HG03354 (cell line): ENCODE results near the gene ATG2B.
"Not testable (repeated sequence)": the region's sequence is repeated elsewhere in the genome, so short reads cannot be mapped to it uniquely, and the experiment has no call there.

ENCODE experiments used
- ATAC-seq: cut with Tn5 transposase; IDR thresholded peaks from one replicate; pipeline ENCODE4 v1.9.1; 2021; ENCODE audit warnings: mild to moderate bottlenecking; ENCODE audit not compliant: unreplicated experiment, poor library complexity, severe bottlenecking

Gene ATG2B

DNA sequence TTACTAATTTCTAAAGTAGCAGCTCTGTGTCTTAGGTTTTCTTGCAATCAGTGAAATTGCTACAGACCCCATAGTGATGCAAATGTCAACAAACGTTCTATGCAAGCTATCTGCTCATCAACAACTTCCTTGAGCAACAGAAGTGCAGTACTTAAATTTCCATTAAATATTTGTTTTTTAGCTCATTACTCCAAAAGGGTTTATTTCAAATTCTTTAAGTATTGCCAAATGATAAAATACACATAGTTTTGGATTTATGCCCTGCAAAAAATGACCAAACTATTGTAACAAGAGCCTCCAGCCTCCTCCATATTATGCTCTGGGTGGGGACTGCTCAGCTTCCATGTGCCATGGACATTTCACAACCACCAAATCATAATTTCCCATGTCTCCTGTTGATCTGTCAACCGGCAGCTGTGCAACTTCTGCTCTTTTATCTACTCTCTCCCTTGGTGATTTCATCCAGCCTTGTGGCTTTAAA lies 102.8 kb downstream of the ATG2B start:
- no peak for ATAC-seq

DNA sequence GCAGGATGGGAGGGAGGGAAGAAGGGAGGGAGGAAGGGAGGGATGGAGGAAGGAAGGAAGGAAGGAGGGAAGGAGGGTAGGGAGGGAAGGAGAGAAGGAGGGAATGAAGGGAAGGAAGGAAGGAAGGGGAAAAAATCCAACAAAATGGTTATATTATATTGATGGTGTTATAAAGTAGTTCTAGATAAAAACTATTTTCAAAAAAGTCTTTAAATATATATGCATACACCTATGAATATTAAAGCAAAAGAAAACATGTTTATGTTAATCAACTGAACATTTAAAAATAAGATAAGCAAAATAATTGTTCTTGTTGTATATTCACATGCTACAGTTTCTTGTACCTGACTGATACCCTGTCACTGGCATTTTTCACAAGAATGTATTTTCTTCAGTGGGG lies 105.2 kb downstream of the ATG2B start:
- ATAC-seq, result no peak

DNA sequence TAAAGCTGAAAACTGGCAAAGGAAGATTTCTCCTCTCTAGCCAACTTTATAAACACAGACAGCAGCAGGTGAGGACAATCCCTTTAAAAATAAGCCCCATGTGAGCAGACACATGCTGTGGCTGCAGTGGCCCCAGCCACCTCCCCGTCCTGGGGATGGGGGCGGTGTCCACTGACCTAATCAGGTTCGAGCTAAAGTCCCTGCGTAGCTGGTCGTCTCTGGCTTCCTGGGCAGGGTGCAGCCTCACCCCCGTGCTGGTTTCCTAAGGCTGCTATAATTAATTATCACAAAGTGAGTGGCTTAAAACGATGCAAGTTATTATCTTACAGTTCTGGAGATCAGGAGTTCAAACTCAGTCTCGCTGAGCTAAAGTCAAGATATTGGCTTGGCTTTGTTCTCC lies 106.1 kb downstream of the ATG2B start:
- ATAC-seq, result no peak

GRCh38 chr14:96256407-96256806 lies 106.7 kb downstream of the ATG2B start:
- no peak for ATAC-seq

DNA sequence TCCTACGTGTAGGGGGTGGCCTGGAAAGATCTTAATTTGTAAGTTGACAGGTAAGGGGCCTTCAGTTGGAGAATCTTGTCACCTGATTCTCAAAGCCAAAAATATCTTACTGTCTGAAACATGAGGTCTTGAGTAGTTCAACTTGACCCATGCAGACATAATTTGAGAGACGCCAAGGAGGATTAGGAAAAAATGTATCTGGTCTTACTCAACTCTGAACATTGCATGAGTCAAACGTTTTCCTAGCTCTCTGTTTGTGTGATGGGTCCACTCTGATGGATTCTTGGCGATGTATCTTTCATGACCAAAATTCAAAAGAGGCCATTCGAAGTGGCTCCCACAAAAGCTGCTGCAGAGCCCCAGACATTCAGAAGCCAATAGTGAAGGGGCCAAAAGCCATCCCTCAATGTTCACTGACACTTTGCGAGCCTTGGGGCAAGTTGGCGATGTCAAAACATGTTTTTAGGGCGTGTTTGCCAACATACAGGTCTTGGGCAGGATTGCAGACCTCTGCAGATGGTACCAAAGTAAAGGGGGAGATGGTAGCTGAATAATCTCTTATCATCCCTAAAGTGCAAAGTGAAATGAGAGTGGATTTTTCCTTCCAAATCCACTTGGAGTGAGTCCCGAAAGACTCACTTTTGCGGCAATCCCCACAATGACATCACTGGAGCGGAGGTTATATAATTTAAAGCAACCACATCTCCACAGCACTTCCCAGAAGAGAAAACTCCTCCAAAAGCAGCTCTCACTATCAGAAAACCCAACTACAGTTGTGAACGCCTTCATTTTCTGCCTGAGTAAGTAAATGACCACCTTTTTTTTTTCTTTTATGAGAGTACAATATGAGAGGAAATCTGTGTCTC lies 107.4 kb downstream of the ATG2B start, which contains the start of gene BDKRB1:
TSS of gene BDKRB1 (plus strand) at position 710 of the 866 bp plus-strand sequence. CDS start 7,473 bp downstream, outside the sequence.
- no peak for ATAC-seq

DNA sequence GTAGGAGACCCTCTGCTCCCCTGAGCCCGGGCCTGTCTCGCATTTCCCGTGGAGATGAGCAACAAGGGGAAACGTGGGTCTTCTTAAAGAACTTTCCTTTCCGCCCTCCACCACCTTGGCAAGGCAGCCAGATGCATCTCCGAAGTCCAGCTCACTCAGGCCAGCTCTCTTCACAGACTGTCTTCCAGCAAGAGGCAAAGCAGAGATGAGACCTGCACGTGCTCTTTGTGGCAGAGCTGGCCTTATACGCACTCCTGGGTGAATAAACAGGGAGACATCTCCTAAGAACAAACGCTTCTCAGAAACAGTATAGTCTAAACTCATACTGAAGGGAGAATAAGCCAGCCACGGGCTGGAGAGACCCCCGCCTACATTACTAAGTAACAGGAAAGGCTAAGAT lies 108.5 kb downstream of the ATG2B start:
- no peak for ATAC-seq

- ATAC-seq, result no peak
These were observed 110.1 kb downstream of the ATG2B start for GRCh38 chr14:96252999-96253539.

- ATAC-seq, result no peak
These were observed 110.7 kb downstream of the ATG2B start for GRCh38 chr14:96252323-96252998.

- no peak for ATAC-seq
These were observed 111.4 kb downstream of the ATG2B start for GRCh38 chr14:96251656-96252155.

DNA sequence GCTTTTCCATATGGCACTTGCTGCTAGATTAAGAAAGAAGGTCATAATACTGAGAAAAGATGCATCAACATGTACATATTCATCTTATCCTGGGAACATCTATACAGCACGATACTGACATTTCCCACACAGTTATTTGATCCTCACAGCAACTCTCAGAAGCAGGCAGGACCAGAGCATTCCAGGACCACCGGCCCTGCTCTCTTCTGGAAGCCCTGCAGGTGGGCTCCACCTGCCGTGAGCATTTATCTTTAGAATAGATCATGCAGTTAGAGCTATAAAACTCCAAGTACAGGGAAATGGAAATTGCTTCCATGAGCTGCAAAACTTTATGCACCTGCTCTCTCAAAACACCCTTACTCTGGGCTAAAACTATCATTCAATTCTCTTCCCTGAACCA lies 112.7 kb downstream of the ATG2B start:
- no peak for ATAC-seq

DNA sequence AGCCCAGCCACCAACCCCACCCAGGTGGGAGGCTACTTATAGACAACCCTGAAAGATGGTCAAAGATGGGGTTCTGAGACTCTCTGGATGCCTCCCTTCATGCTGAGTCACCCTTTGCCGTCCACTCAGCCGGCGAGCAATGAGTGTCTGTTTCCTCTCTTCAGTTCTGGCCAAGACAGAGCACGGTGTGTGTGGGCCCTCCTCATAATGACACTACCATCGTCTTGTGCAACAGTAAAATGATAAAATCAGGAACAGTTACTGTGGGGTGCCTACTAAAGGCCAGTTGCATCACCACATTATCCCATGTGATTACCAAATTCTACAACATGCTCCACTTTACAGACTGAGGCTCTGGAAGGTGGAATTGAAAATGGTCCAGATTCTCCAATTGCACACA lies 114.1 kb downstream of the ATG2B start:
- no peak for ATAC-seq

GRCh38 chr14:96247031-96247430 lies 116.1 kb downstream of the ATG2B start:
- ATAC-seq, result no peak

DNA sequence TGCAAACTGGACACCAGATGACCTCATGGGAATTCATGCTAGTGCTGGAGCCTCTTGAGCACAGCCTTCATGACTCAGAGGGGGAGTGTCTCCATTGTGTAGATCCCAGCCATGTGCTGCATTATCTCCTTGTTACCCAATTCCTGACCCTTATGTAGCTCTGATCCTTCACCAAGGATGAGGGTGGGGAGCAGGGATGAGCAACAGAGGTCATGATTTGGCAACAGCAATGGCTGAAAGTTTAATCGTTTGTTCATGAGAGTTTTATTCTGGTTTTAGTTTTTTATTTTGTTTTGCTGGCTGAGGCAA lies 116.6 kb downstream of the ATG2B start:
- ATAC-seq, result no peak

DNA sequence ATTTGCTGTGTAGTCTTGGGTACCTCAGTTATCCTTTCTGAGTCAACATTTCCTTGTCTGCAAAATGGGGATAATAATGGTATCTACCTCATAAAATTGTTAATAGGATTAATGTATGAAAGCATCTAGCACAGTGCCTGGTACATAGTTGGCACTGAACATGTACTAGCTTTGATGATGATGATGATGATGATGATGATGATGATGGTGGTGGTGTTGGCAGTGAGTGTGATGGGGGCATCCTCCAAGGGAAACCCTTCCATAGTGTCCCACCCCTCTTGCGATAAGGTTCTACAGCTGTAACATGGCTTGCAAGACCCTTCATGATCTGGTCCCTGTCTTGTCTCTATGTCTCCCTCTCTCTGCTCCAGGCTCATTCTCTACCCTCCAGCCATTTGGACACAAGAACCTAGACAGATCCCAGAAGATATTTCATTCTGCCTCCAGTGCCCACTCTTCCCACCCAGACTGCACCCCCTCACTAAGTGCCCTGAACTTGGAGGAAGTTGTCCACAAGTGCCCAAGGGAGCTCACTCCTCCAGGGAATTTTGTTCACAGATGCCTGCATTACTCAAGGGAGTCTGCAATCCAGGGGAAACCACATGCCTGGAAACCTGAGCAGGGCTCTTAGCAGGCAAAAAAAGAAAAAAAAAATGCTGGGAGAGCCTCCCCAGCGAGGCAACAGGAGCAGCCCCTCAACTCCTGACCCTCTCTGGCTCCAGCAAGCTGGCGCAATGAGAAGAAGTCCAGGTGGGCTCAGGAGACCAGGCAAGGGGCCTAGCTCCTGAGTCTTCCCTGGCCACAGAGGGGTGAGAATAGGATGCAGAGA lies 117.2 kb downstream of the ATG2B start:
- ATAC-seq, result no peak

GRCh38 chr14:96245074-96245473 lies 118.1 kb downstream of the ATG2B start:
- ATAC-seq, result not testable (repeated sequence)

- no peak for ATAC-seq
These were observed 119.4 kb downstream of the ATG2B start for GRCh38 chr14:96243785-96244184.

DNA sequence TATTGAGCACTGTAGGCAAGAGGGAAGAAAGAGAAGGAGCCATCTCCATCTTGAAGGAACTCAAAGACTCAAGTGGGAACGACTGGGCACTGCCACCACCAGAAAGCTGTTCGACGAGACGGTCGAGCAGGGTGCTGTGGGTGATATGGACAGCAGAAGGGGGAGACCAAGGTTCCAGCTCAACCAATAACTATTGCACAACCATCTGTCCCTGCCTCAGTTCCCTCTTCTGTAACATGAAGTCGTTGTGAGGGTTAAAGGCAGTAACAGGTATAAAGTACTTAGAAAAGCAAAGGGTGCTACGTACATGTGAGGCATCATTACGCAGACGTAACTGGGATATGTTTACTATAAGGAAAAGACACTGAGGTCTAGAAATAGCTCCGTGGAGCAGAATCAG lies 121.0 kb downstream of the ATG2B start:
- no peak for ATAC-seq

- no peak for ATAC-seq
These were observed 122.5 kb downstream of the ATG2B start for GRCh38 chr14:96240641-96241040.

DNA sequence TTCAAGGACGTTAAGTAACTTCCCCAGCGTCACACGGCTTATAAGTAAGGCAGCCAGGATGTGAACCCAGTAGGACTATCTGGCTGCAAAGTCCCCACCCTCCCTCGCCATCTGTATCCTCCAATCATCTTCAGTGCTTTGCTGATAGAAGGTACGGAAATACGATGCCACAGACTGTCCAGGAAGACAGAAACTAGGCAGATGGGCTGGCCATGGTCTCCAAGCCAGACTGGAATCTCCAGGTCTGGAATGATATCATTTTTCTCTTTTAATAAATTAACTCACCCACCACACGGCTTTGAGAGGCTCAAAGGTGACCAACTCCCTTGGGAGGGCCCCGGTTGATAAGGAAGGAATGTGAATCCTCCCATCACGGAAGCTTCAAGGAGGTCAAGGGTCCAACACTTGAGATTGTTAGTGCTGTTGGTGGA lies 123.4 kb downstream of the ATG2B start:
- ATAC-seq, result no peak
